HEK293 (cell line): ENCODE data around the gene MPV17L2.
A peak's percentile ranks its signal among the peaks of the same experiment; 100 is the strongest.

ENCODE experiments used
- ATF2 ChIP-seq: fragments of 450-650 bp; formaldehyde crosslinking; IDR thresholded peaks from 2 replicates; pipeline ENCODE4 v1.5.1; 2016; ENCODE audit warnings: missing biosample characterization, missing genetic modification characterization, low read depth
- BCL11B ChIP-seq: fragments of 450-650 bp; formaldehyde crosslinking; IDR thresholded peaks from 2 replicates; pipeline ENCODE4 v1.5.1; 2016; ENCODE audit warnings: low read depth, missing biosample characterization, missing genetic modification characterization
- ELK4 ChIP-seq: IDR thresholded peaks from 2 replicates; pipeline ENCODE4 v1.6.1; 2011; ENCODE audit warnings: mild to moderate bottlenecking, low read depth, low read length, borderline replicate concordance
- HOXA7 ChIP-seq: sonication (generic); formaldehyde crosslinking; IDR thresholded peaks from 2 replicates; pipeline ENCODE4 v1.8.1; 2022; ENCODE audit warnings: missing genetic modification reagents, borderline replicate concordance
- HOXC10 ChIP-seq: sonication (generic); formaldehyde crosslinking; IDR thresholded peaks from 2 replicates; pipeline ENCODE4 v1.8.1; 2023; ENCODE audit warnings: mild to moderate bottlenecking, missing genetic modification reagents
- KLF16 ChIP-seq: fragments of 450-650 bp; formaldehyde crosslinking; IDR thresholded peaks from 2 replicates; pipeline ENCODE4 v1.5.1; 2017; ENCODE audit warnings: missing biosample characterization, missing genetic modification characterization
- KLF9 ChIP-seq: fragments of 450-650 bp; formaldehyde crosslinking; IDR thresholded peaks from 2 replicates; pipeline ENCODE4 v1.5.1; 2016; ENCODE audit warnings: missing biosample characterization, missing genetic modification characterization, low read depth
- PRDM1 ChIP-seq: fragments of 450-650 bp; formaldehyde crosslinking; IDR thresholded peaks from 2 replicates; pipeline ENCODE4; 2016; ENCODE audit warnings: missing biosample characterization, missing genetic modification characterization
- SALL2 ChIP-seq: fragments of 450-650 bp; formaldehyde crosslinking; IDR thresholded peaks from 2 replicates; pipeline ENCODE4 v1.5.0; 2017; ENCODE audit warnings: missing biosample characterization, mild to moderate bottlenecking, missing genetic modification characterization, borderline replicate concordance
- YY1 ChIP-seq: fragments of 450-650 bp; formaldehyde crosslinking; IDR thresholded peaks from 2 replicates; pipeline ENCODE4 v1.5.1; 2018; ENCODE audit warnings: missing biosample characterization, missing genetic modification characterization
- ZBTB26 ChIP-seq: fragments of 450-650 bp; formaldehyde crosslinking; optimal IDR thresholded peaks from 2 replicates; pipeline ENCODE3; 2016; ENCODE audit warnings: missing biosample characterization, mild to moderate bottlenecking, missing genetic modification characterization
- ZBTB44 ChIP-seq: fragments of 450-650 bp; IDR thresholded peaks from 2 replicates; pipeline ENCODE4 v1.5.1; 2018; ENCODE audit warnings: missing biosample characterization, mild to moderate bottlenecking, missing genetic modification characterization
- ZBTB48 ChIP-seq: fragments of 450-650 bp; formaldehyde crosslinking; IDR thresholded peaks from 2 replicates; pipeline ENCODE4 v1.5.1; 2016; ENCODE audit warnings: missing biosample characterization, missing genetic modification characterization
- ZBTB7A ChIP-seq: fragments of 450-650 bp; formaldehyde crosslinking; IDR thresholded peaks from 2 replicates; pipeline ENCODE4 v1.5.1; 2016; ENCODE audit warnings: low read depth, missing biosample characterization, missing genetic modification characterization
- ZFP37 ChIP-seq: fragments of 450-650 bp; formaldehyde crosslinking; IDR thresholded peaks from 2 replicates; pipeline ENCODE4 v1.5.1; 2016; ENCODE audit warnings: missing biosample characterization, missing genetic modification characterization
- ZFP69B ChIP-seq: fragments of 450-650 bp; formaldehyde crosslinking; IDR thresholded peaks from 2 replicates; pipeline ENCODE4 v1.5.1; 2016; ENCODE audit warnings: missing biosample characterization, missing genetic modification characterization
- ZNF214 ChIP-seq: fragments of 450-650 bp; formaldehyde crosslinking; IDR thresholded peaks from 2 replicates; pipeline ENCODE4 v1.5.1; 2017; ENCODE audit warnings: missing biosample characterization, mild to moderate bottlenecking, missing genetic modification characterization, borderline replicate concordance
- ZNF223 ChIP-seq: fragments of 450-650 bp; formaldehyde crosslinking; IDR thresholded peaks from 2 replicates; pipeline ENCODE4 v1.5.1; 2016; ENCODE audit warnings: missing biosample characterization, missing genetic modification characterization
- ZNF23 ChIP-seq: fragments of 450-650 bp; formaldehyde crosslinking; IDR thresholded peaks from 2 replicates; pipeline ENCODE4 v1.5.1; 2016; ENCODE audit warnings: missing biosample characterization, missing genetic modification characterization, borderline replicate concordance
- ZNF324 ChIP-seq: fragments of 450-650 bp; formaldehyde crosslinking; IDR thresholded peaks from 2 replicates; pipeline ENCODE4 v1.5.1; 2016; ENCODE audit warnings: missing biosample characterization, missing genetic modification characterization
- ZNF354C ChIP-seq: fragments of 450-650 bp; formaldehyde crosslinking; IDR thresholded peaks from 2 replicates; pipeline ENCODE4 v1.5.1; 2016; ENCODE audit warnings: missing biosample characterization, missing genetic modification characterization, low read depth, borderline replicate concordance
- ZNF391 ChIP-seq: fragments of 450-650 bp; formaldehyde crosslinking; IDR thresholded peaks from 2 replicates; pipeline ENCODE4 v1.5.1; 2016; ENCODE audit warnings: low read depth, missing biosample characterization, missing genetic modification characterization, borderline replicate concordance
- ZNF501 ChIP-seq: fragments of 450-650 bp; formaldehyde crosslinking; IDR thresholded peaks from 2 replicates; pipeline ENCODE4 v1.5.1; 2016; ENCODE audit warnings: missing biosample characterization, missing genetic modification characterization
- ZNF555 ChIP-seq: fragments of 450-650 bp; formaldehyde crosslinking; conservative IDR thresholded peaks from 2 replicates; pipeline ENCODE4 v1.5.1; 2017; ENCODE audit warnings: missing biosample characterization, mild to moderate bottlenecking, missing genetic modification characterization, inconsistent platforms
- ZNF596 ChIP-seq: fragments of 450-650 bp; IDR thresholded peaks from 2 replicates; pipeline ENCODE4 v1.5.0; 2018; ENCODE audit warnings: missing biosample characterization, mild to moderate bottlenecking, missing genetic modification characterization, moderate library complexity
- ZNF600 ChIP-seq: fragments of 450-650 bp; formaldehyde crosslinking; IDR thresholded peaks from 2 replicates; pipeline ENCODE4 v1.5.1; 2016; ENCODE audit warnings: missing biosample characterization, missing genetic modification characterization
- ZNF645 ChIP-seq: fragments of 450-650 bp; formaldehyde crosslinking; IDR thresholded peaks from 2 replicates; pipeline ENCODE4; 2016; ENCODE audit warnings: missing biosample characterization, missing genetic modification characterization
- ZNF658 ChIP-seq: fragments of 450-650 bp; formaldehyde crosslinking; IDR thresholded peaks from 2 replicates; pipeline ENCODE4; 2016; ENCODE audit warnings: missing biosample characterization, missing genetic modification characterization
- ZNF660 ChIP-seq: fragments of 450-650 bp; IDR thresholded peaks from 2 replicates; pipeline ENCODE4 v1.5.1; 2018; ENCODE audit warnings: missing biosample characterization, mild to moderate bottlenecking, missing genetic modification characterization
- ZNF76 ChIP-seq: fragments of 450-650 bp; formaldehyde crosslinking; IDR thresholded peaks from 2 replicates; pipeline ENCODE4; 2016; ENCODE audit warnings: low read depth, missing biosample characterization, missing genetic modification characterization, borderline replicate concordance
- ZNF768 ChIP-seq: fragments of 450-650 bp; formaldehyde crosslinking; IDR thresholded peaks from 2 replicates; pipeline ENCODE4 v1.5.1; 2018; ENCODE audit warnings: missing biosample characterization, mild to moderate bottlenecking, missing genetic modification characterization
- ZSCAN18 ChIP-seq: fragments of 450-650 bp; formaldehyde crosslinking; IDR thresholded peaks from 2 replicates; pipeline ENCODE4 v1.5.1; 2016; ENCODE audit warnings: missing biosample characterization, missing genetic modification characterization
- ZXDB ChIP-seq: fragments of 450-650 bp; formaldehyde crosslinking; IDR thresholded peaks from 2 replicates; pipeline ENCODE4 v1.5.1; 2016; ENCODE audit warnings: missing biosample characterization, missing genetic modification characterization

Gene MPV17L2

GRCh38 chr19:18157465-18158063, 35.5 kb upstream of the MPV17L2 start (continued):
- TF ChIP-seq ZSCAN18 (tag by site-specific recombination) = 0 out of 2 replicates have a peak, but pooled peaks have one; percentile 35
- no peak for TF ChIP-seq KLF9 (tag by site-specific recombination)
- TF ChIP-seq ZNF768 (tag by site-specific recombination) = peak; percentile 45; the same call in 1 of the 2 replicates
- 0 out of 2 replicates have a peak, but pooled peaks have one; percentile 78 for TF ChIP-seq BCL11B (tag by site-specific recombination)
- no peak for TF ChIP-seq ZNF214 (tag by site-specific recombination)
- TF ChIP-seq ZNF76 (tag by site-specific recombination) = peak; percentile 78
- 0 out of 2 replicates have a peak, but pooled peaks have one; percentile 2 for TF ChIP-seq ATF2
- no peak for TF ChIP-seq ZNF660 (tag by site-specific recombination)
- TF ChIP-seq SALL2 (tag by site-specific recombination) = no peak
- peak; percentile 11 for TF ChIP-seq KLF16 (tag by site-specific recombination)
- TF ChIP-seq HOXA7 (CRISPR knock-in tag) = no peak
- 0 out of 2 replicates have a peak, but pooled peaks have one; percentile 20 for TF ChIP-seq ZNF501 (tag by site-specific recombination)
- TF ChIP-seq ZNF658 (tag by site-specific recombination) = no peak
- peak; percentile 89 for TF ChIP-seq ZNF600 (tag by site-specific recombination)
- TF ChIP-seq ZBTB7A (tag by site-specific recombination) = peak; percentile 34; the same call in 1 of the 2 replicates
- peak; percentile 37; the same call in 1 of the 2 replicates for TF ChIP-seq YY1 (tag by site-specific recombination)
- peak; percentile 82 for TF ChIP-seq PRDM1 (tag by site-specific recombination)
- no peak for TF ChIP-seq ZNF596 (tag by site-specific recombination)
- TF ChIP-seq ZNF354C (tag by site-specific recombination) = no peak
- TF ChIP-seq ZBTB48 = no peak; the same call in none of the 2 replicates
- no peak for TF ChIP-seq ZBTB44 (tag by site-specific recombination)
- peak; percentile 30 for TF ChIP-seq ZBTB26
- no peak for TF ChIP-seq HOXC10 (CRISPR knock-in tag)
- TF ChIP-seq ZNF23 (tag by site-specific recombination) = no peak
- TF ChIP-seq ZNF223 = no peak
- peak; percentile 40; the same call in 1 of the 2 replicates for TF ChIP-seq ZNF645 (tag by site-specific recombination)
- TF ChIP-seq ZNF324 (tag by site-specific recombination) = peak; percentile 70
- no peak for TF ChIP-seq ELK4
- TF ChIP-seq ZFP69B = peak; percentile 4; the same call in 1 of the 2 replicates
- TF ChIP-seq ZNF555 = no peak
- peak; percentile 100 for TF ChIP-seq ZXDB (tag by site-specific recombination)
- TF ChIP-seq ZNF391 (tag by site-specific recombination) = no peak
- TF ChIP-seq ZFP37 (tag by site-specific recombination) = 0 out of 2 replicates have a peak, but pooled peaks have one; percentile 8
